Hematopoietic multipotent progenitor cell treated with erythropoietin and hydrocortisone succinate and interleukin-3 and kit ligand, for 8 days (in vitro differentiated cells): ENCODE results near the gene SLCO4A1.
A peak's percentile ranks its signal among the peaks of the same experiment; 100 is the strongest.

Experiments used
- DNase-seq: peaks from one replicate; pipeline ENCODE4 v3.0.0-alpha.2; 2015

The SLCO4A1 gene

GRCh38 chr20:62688855-62689460 is 46.7 kb downstream of the SLCO4A1 start:
- no peak for DNase-seq

- DNase-seq, result no peak
Measured at GRCh38 chr20:62689861-62690260, 47.6 kb downstream of the SLCO4A1 start.

GRCh38 chr20:62690261-62690820 is 48.0 kb downstream of the SLCO4A1 start:
- no peak for DNase-seq

- no peak for DNase-seq
Measured at GRCh38 chr20:62691487-62691886, 49.2 kb downstream of the SLCO4A1 start.

GRCh38 chr20:62692176-62692575 is 49.9 kb downstream of the SLCO4A1 start:
- DNase-seq, result no peak

- DNase-seq, result no peak
Measured at GRCh38 chr20:62692801-62693523, 50.7 kb downstream of the SLCO4A1 start.

- DNase-seq, result no peak
Measured at GRCh38 chr20:62693524-62693922, 51.2 kb downstream of the SLCO4A1 start.

GRCh38 chr20:62694106-62694505 is 51.8 kb downstream of the SLCO4A1 start:
- DNase-seq, result no peak

GRCh38 chr20:62694868-62695267 is 52.6 kb downstream of the SLCO4A1 start:
- DNase-seq, result no peak

- DNase-seq, result no peak
Measured at GRCh38 chr20:62695448-62696414, 53.4 kb downstream of the SLCO4A1 start.

- no peak for DNase-seq
Measured at GRCh38 chr20:62696434-62696957, 54.2 kb downstream of the SLCO4A1 start.

- DNase-seq, result no peak
Measured at GRCh38 chr20:62696989-62697388, 54.7 kb downstream of the SLCO4A1 start.

GRCh38 chr20:62697468-62697912 is 55.2 kb downstream of the SLCO4A1 start:
- DNase-seq, result no peak

GRCh38 chr20:62698231-62698630 is 55.9 kb downstream of the SLCO4A1 start:
- no peak for DNase-seq

- DNase-seq, result no peak
Measured at GRCh38 chr20:62699296-62699695, 57.0 kb downstream of the SLCO4A1 start.

GRCh38 chr20:62699741-62700140 is 57.4 kb downstream of the SLCO4A1 start:
- no peak for DNase-seq

GRCh38 chr20:62700261-62700930 is 58.1 kb downstream of the SLCO4A1 start:
- no peak for DNase-seq

GRCh38 chr20:62701161-62702012 is 59.1 kb downstream of the SLCO4A1 start:
- DNase-seq, result no peak

GRCh38 chr20:62702013-62702300 is 59.7 kb downstream of the SLCO4A1 start:
- no peak for DNase-seq

- DNase-seq, result peak; percentile 8
Measured at GRCh38 chr20:62702895-62703852, 60.9 kb downstream of the SLCO4A1 start.
